ENCODE measurements around the gene ZNF672.

DNA sequence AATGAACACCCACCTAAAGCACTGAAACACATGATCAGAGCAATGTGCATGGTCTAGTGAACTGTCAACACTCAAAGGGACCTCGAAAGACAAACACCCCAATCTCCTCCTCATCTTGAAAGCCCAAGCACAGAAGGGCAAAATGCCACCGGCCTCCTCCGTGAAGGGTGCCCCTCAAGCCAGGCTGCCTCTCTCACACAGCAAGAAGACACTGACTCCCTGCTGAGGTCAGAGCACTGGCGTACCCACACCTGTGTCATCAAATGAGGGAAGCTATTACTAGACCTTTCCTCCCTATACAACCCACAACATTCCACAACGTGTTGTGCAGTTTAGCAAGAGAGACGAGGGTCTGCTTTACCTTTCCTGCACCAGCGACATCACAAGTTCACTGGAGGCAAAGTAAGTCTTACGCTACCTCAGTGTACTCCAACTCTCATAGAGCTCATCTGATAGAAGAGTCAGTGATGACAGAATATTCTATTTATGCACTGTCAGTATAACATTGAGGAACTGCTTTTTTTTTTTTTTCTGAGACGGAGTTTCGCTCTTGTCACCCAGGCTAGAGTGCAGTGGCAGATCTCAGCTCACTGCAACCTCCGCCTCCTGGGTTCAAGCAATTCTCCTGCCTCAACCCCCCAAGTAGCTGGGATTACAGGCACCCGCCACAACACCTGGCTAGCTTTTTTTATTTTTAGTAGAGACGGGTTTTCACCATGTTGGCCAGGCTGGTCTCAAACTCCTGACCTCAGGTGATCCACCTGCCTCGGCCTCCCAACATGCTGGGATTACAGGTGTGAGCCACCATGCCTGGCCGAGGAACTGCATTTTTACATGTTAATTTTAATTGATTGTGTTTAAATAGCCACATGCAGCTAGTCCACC is 15.6 kb upstream of the ZNF672 start:
- TF ChIP-seq, protein P1, sequence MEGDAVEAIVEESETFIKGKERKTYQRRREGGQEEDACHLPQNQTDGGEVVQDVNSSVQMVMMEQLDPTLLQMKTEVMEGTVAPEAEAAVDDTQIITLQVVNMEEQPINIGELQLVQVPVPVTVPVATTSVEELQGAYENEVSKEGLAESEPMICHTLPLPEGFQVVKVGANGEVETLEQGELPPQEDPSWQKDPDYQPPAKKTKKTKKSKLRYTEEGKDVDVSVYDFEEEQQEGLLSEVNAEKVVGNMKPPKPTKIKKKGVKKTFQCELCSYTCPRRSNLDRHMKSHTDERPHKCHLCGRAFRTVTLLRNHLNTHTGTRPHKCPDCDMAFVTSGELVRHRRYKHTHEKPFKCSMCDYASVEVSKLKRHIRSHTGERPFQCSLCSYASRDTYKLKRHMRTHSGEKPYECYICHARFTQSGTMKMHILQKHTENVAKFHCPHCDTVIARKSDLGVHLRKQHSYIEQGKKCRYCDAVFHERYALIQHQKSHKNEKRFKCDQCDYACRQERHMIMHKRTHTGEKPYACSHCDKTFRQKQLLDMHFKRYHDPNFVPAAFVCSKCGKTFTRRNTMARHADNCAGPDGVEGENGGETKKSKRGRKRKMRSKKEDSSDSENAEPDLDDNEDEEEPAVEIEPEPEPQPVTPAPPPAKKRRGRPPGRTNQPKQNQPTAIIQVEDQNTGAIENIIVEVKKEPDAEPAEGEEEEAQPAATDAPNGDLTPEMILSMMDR (optimal IDR thresholded peaks at IDR 0.05 in 1 of 3, IDR thresholded peaks at IDR 0.05 in 1 of 3, conservative IDR thresholded peaks at IDR 0.05 in 1 of 3; ENCODE audit: extremely low read depth in 1 of 3, insufficient read depth in 2 of 3, low read length in 3 of 3): no peak
- no peak for TF ChIP-seq EZH2 (IDR thresholded peaks at IDR 0.05; ENCODE audit: low read length)
